SKM-1 (cell line): Measurements from ENCODE around the gene INS.

ENCODE experiments used
- DNase-seq: peaks from one replicate; lab custom pipeline; 2025; ENCODE audit not compliant: unreplicated experiment; lab: John Stamatoyannopoulos, UW

The INS gene

GRCh38 chr11:2160736-2161259 is at the start of gene INS:
INS (minus strand) TSS chr11:2161209; CDS start chr11:2160971, 238 bp downstream.
- DNase-seq: no peak

GRCh38 chr11:2210366-2211112 is 49.5 kb upstream of the INS start:
- DNase-seq: no peak

GRCh38 chr11:2209900-2210321 is 48.9 kb upstream of the INS start:
- no peak for DNase-seq

- DNase-seq: no peak
Observed at GRCh38 chr11:2209370-2209801, 48.4 kb upstream of the INS start.

GRCh38 chr11:2208691-2209369 is 47.8 kb upstream of the INS start:
- no peak for DNase-seq

- no peak for DNase-seq
Observed at GRCh38 chr11:2207773-2208621, 47.0 kb upstream of the INS start.

GRCh38 chr11:2207212-2207611 is 46.2 kb upstream of the INS start:
- no peak for DNase-seq

- DNase-seq: no peak
Observed at GRCh38 chr11:2205981-2206690, 45.1 kb upstream of the INS start.

- no peak for DNase-seq
Observed at GRCh38 chr11:2205214-2205720, 44.3 kb upstream of the INS start.

GRCh38 chr11:2204361-2205213 is 43.6 kb upstream of the INS start:
- DNase-seq: no peak

- no peak for DNase-seq
Observed at GRCh38 chr11:2203440-2204259, 42.6 kb upstream of the INS start.

GRCh38 chr11:2202900-2203439 is 42.0 kb upstream of the INS start:
- no peak for DNase-seq

GRCh38 chr11:2202071-2202899 is 41.3 kb upstream of the INS start:
- DNase-seq: no peak

- no peak for DNase-seq
Observed at GRCh38 chr11:2201542-2201941, 40.5 kb upstream of the INS start.

- DNase-seq: no peak
Observed at GRCh38 chr11:2200957-2201519, 40.0 kb upstream of the INS start.

GRCh38 chr11:2200536-2200935 is 39.5 kb upstream of the INS start:
- no peak for DNase-seq
